Gastroesophageal sphincter (tissue), 4 donors: Measurements from ENCODE around the gene PDCD1. TPM values are rescaled to one million over a fixed set of nuclear protein-coding genes. Genes with fewer than 3 reads are reported as not detected.

Experiments
- ATAC-seq: fragments of 150-250 bp; one replicate; pipeline ENCODE4 v1.9.1; 2016; ENCODE audit warnings: mild to moderate bottlenecking, moderate library complexity
- H3K27ac ChIP-seq, 4 donors: fragments of 200-600 bp; sonication (generic) in 3 of 4; 1 replicate in 3 of 4; 2 replicates in 1 of 4; pipeline ENCODE4 v1.5.1; 2016 to 2019
- H3K27me3 ChIP-seq: fragments of 200-600 bp; sonication (generic); one replicate; pipeline ENCODE4 v1.5.1; 2019
- H3K36me3 ChIP-seq, 2 donors: fragments of 200-600 bp; sonication (generic); one replicate each; pipeline ENCODE4 v1.5.1; 2019; ENCODE audit warnings: control low read depth in 1 of 2
- H3K4me1 ChIP-seq, 3 donors: fragments of 200-600 bp; sonication (generic); 1 replicate in 2 of 3; 2 replicates in 1 of 3; pipeline ENCODE4 v1.5.1; 2016 to 2019; ENCODE audit warnings: control low read depth in 2 of 3
- H3K4me3 ChIP-seq, 2 donors: fragments of 200-600 bp; sonication (generic); one replicate each; pipeline ENCODE4 v1.5.1; 2019; ENCODE audit warnings: mild to moderate bottlenecking in 1 of 2, moderate library complexity in 1 of 2
- H3K9me3 ChIP-seq, 3 donors: fragments of 200-600 bp; sonication (generic); one replicate each; pipeline ENCODE4 v1.5.1; 2017 to 2019; ENCODE audit warnings: control low read depth in 2 of 3
- CTCF ChIP-seq, 4 experiments: fragments of 200-600 bp in 2 of 4; fragments of 450-650 bp in 2 of 4; sonication (generic) in 1 of 4; IDR thresholded peaks; one replicate each; pipeline ENCODE4 v1.5.1; 2017 to 2019; ENCODE audit warnings: antibody characterized with exemption in 4 of 4, mild to moderate bottlenecking in 2 of 4, moderate library complexity in 2 of 4
- EP300 ChIP-seq: sonication (generic); formaldehyde crosslinking; IDR thresholded peaks from one replicate; pipeline ENCODE4 v1.6.1; 2017; ENCODE audit warnings: antibody characterized with exemption, mild to moderate bottlenecking
- POLR2A ChIP-seq, 2 donors: fragments of 450-650 bp; IDR thresholded peaks; one replicate each; pipeline ENCODE4 v1.6.1; 2017; ENCODE audit warnings: antibody characterized with exemption in 2 of 2, mild to moderate bottlenecking in 2 of 2, moderate library complexity in 1 of 2
- POLR2AphosphoS5 ChIP-seq: sonication (generic); formaldehyde crosslinking; IDR thresholded peaks from one replicate; pipeline ENCODE4 v1.6.1; 2017; ENCODE audit warnings: antibody characterized with exemption
- WGBS, 2 donors: methylation state at CpG; one replicate each; pipeline ENCODE4 v1.1.5; 2018; ENCODE audit warnings: low coverage in 1 of 2; 5-methylcytosine and 5-hydroxymethylcytosine counted together
- total RNA-seq, 4 donors: library from RNA; depleted of rRNA; stranded (reverse); fragments of >200 nt; gene quantifications; one replicate each; pipeline ENCODE4 v1.1.0, GENCODE V29; 2016

Gene PDCD1
- total RNA-seq, 4 donors from 2014 or later: 0.19 to 0.54 TPM; not detected in 2

GRCh38 chr2:241814643-241815476 lies 43.8 kb downstream of the PDCD1 start:
- ATAC-seq: no peak
- TF ChIP-seq POLR2A (IDR thresholded peaks at IDR 0.05): no peak
- no peak for TF ChIP-seq CTCF (IDR thresholded peaks at IDR 0.05)
- TF ChIP-seq POLR2AphosphoS5: no peak
- no peak for TF ChIP-seq EP300
- Histone ChIP-seq H3K9me3 (no peaks in the 10 kb centered on the region), H3K27ac (no peak overlapping the region), H3K36me3 (no peaks in the 10 kb centered on the region), H3K4me1 (no peaks in the 10 kb centered on the region), H3K4me3 (no peak overlapping the region), H3K27me3 (peaks cover 72% of the 10 kb centered on the region)
- 66 to 72% methylated on average over 7 of the region's 52 CpGs for WGBS, 2 donors

- Histone ChIP-seq H3K9me3 (no peaks in the 10 kb centered on the region), H3K27ac (no peak overlapping the region), H3K27me3 (peaks cover 72% of the 10 kb centered on the region), H3K36me3 (no peaks in the 10 kb centered on the region), H3K4me3 (no peak overlapping the region), H3K4me1 (no peaks in the 10 kb centered on the region)
- ATAC-seq: no peak
- WGBS, 2 donors: 60% methylated on average over 1 of the region's 17 CpGs; no CpG with 5 or more reads in 1 of the 2 donors
- TF ChIP-seq EP300: no peak
- TF ChIP-seq POLR2A (IDR thresholded peaks at IDR 0.05): no peak
- no peak for TF ChIP-seq CTCF (IDR thresholded peaks at IDR 0.05)
- TF ChIP-seq POLR2AphosphoS5: no peak
Observed at GRCh38 chr2:241814393-241814642, 44.4 kb downstream of the PDCD1 start.

GRCh38 chr2:241813644-241814392 lies 44.9 kb downstream of the PDCD1 start:
- Histone ChIP-seq H3K4me1 (no peaks in the 10 kb centered on the region), H3K27ac (no peak overlapping the region), H3K27me3 (peaks cover 68% of the 10 kb centered on the region), H3K9me3 (no peaks in the 10 kb centered on the region), H3K36me3 (no peaks in the 10 kb centered on the region), H3K4me3 (no peak overlapping the region)
- ATAC-seq: peak; percentile 48
- TF ChIP-seq POLR2A (IDR thresholded peaks at IDR 0.05) (no peak), CTCF (IDR thresholded peaks at IDR 0.05) (no peak), POLR2AphosphoS5 (no peak), EP300 (no peak)
- WGBS, 2 donors: 40% methylated on average over 1 of the region's 20 CpGs; no CpG with 5 or more reads in 1 of the 2 donors

- H3K4me1 ChIP-seq: no peaks in the 10 kb centered on the region
- ATAC-seq: no peak
- H3K36me3 ChIP-seq: no peaks in the 10 kb centered on the region
- no peak for TF ChIP-seq POLR2AphosphoS5
- no peak for TF ChIP-seq EP300
- no peak for TF ChIP-seq POLR2A (IDR thresholded peaks at IDR 0.05)
- TF ChIP-seq CTCF (IDR thresholded peaks at IDR 0.05): no peak
- H3K27me3 ChIP-seq: peaks cover 60% of the 10 kb centered on the region
- H3K9me3 ChIP-seq: no peaks in the 10 kb centered on the region
- no CpG with 5 or more reads among the region's 40 CpGs for WGBS, 2 donors
- H3K27ac ChIP-seq: no peak overlapping the region
- no peak overlapping the region for H3K4me3 ChIP-seq
Observed at GRCh38 chr2:241812730-241813643, 45.7 kb downstream of the PDCD1 start.
